GM18505 (cell line): ENCODE measurements around the gene MCAM.

Source experiments
- ATAC-seq: cut with Tn5 transposase; IDR thresholded peaks from one replicate; pipeline ENCODE4 v1.9.1; 2021; ENCODE audit not compliant: unreplicated experiment
- POLR2A ChIP-seq: IDR thresholded peaks from 4 replicates; pipeline ENCODE4 v1.6.1; 2011; ENCODE audit warnings: borderline replicate concordance; ENCODE audit not compliant: insufficient read depth, insufficient read length; ENCODE audit errors: extremely low read depth

MCAM gene

GRCh38 chr11:119263352-119263940 is 53.5 kb downstream of the MCAM start:
- TF ChIP-seq POLR2A: no peak
- ATAC-seq: no peak

GRCh38 chr11:119262668-119263351 is 54.1 kb downstream of the MCAM start:
- TF ChIP-seq POLR2A: no peak
- ATAC-seq: no peak

- no peak for TF ChIP-seq POLR2A
- ATAC-seq: no peak
These were observed 57.9 kb downstream of the MCAM start for GRCh38 chr11:119258983-119259382.
